Hematopoietic multipotent progenitor cell (in vitro differentiated cells): ENCODE data around the gene ZPBP2. TPM values are rescaled to one million over a fixed set of nuclear protein-coding genes. Genes with fewer than 3 reads are reported as not detected.
"Not testable (repeated sequence)": the region's sequence is repeated elsewhere in the genome, so short reads cannot be mapped to it uniquely, and the experiment has no call there.

Experiments
- DNase-seq, 3 donors: peaks; one replicate each; pipeline ENCODE4 v3.0.0-alpha.2; 2011 to 2015; ENCODE audit warnings: low read depth in 2 of 3, low spot score in 2 of 3
- total RNA-seq: library from RNA; depleted of rRNA; stranded (reverse); fragments of >200 nt; gene quantifications from one replicate; pipeline ENCODE4 v1.2.3, GENCODE V29; 2012

Gene ZPBP2
- not detected for total RNA-seq

GRCh38 chr17:39867880-39868553 is at the start of gene ZPBP2:
Gene ZPBP2, plus strand, starts transcription at chr17:39868202. Its CDS starts 153 bp downstream, at chr17:39868355.
- DNase-seq = no peak

- DNase-seq = no peak
Observed at GRCh38 chr17:39818358-39819000, 49.5 kb upstream of the ZPBP2 start.

- no peak for DNase-seq
Observed at GRCh38 chr17:39820541-39820940, 47.5 kb upstream of the ZPBP2 start.

GRCh38 chr17:39820987-39821386 is 47.0 kb upstream of the ZPBP2 start:
- no peak for DNase-seq

GRCh38 chr17:39822051-39822451 is 46.0 kb upstream of the ZPBP2 start:
- DNase-seq = peak in 2 of 3 donors; percentile 14 to 41

GRCh38 chr17:39823407-39824054 is 44.5 kb upstream of the ZPBP2 start:
- no peak for DNase-seq

DNA sequence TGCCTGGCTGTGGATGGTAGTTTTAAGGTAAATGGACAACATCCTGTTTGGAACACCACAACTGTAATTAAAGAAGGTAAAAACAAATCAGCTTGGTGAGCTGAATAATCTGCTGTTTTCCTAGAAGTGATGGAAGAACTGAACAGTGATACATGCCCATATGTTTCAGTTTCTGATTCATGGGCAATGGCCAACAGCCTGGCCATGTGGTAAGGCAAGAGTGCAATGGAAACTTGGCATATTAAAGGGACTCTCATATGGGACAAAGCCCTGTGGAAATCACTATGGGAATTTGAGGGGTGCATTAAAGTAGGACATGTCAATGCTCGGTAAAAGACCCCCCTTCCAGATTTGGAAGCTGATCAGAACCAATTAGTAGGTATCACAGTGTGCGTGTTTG is 41.7 kb upstream of the ZPBP2 start:
- DNase-seq = no peak

GRCh38 chr17:39828443-39828842 is 39.6 kb upstream of the ZPBP2 start:
- no peak for DNase-seq

DNA sequence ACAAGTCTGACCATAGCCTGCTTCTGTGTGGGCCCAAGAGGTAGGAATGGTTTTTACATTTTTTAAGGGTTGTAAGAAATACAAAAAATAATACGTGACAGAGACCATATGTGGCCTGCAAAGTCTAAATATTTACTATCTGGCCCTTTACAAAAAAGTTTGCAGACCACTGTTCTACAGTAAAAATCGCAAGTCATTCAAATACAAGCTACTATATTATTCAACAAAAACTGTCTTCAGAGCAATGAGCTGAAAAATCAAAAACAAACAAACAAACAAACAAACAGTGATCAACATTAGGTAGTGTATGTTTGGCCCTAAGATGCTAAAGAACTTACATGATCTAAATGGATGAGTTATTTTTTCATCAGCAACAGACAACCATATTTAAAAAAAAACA is 36.4 kb upstream of the ZPBP2 start:
- no peak for DNase-seq

- no peak for DNase-seq
Observed at GRCh38 chr17:39834017-39834416, 34.0 kb upstream of the ZPBP2 start.

- no peak for DNase-seq
Observed at GRCh38 chr17:39835038-39835786, 32.8 kb upstream of the ZPBP2 start.

GRCh38 chr17:39836117-39836516 is 31.9 kb upstream of the ZPBP2 start:
- DNase-seq = no peak

DNA sequence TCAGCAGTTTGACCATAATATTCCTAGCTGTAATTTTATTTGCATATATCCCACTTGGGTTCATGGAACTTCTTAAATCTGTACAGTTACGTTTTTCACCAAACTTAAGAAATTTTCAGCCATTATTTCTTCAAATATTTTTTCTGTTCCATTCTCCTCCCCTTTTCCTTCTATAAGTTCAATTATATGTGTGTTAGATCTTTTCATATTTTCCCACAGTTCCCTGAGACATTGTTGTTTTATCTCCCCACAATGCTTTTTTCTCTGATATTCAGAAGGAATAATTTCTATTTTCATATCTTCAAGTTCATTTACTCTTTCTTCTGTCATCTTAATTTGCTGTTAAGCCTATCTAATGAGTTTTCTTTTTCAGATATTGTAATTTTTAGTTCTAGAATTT is 29.9 kb upstream of the ZPBP2 start:
- no peak for DNase-seq

DNA sequence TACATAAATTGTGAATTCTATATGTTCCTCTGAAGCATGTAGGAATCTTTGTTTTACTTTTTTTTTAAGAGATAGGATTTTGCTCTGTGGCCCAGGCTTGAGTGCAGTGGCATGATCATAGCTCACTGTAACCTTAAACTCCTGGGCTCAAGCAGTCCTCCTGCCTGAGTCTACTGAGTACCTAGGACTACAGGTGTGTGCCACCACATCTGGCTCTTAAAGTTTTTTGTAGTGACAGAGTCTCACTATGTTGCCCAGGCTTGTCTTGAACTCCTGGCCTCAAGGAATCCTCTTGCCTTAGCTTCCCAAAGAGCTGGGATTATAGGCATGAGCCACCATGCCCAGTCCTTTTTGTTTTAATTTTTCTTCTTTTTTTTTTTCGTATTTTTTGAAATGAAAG is 29.2 kb upstream of the ZPBP2 start:
- no peak for DNase-seq

DNA sequence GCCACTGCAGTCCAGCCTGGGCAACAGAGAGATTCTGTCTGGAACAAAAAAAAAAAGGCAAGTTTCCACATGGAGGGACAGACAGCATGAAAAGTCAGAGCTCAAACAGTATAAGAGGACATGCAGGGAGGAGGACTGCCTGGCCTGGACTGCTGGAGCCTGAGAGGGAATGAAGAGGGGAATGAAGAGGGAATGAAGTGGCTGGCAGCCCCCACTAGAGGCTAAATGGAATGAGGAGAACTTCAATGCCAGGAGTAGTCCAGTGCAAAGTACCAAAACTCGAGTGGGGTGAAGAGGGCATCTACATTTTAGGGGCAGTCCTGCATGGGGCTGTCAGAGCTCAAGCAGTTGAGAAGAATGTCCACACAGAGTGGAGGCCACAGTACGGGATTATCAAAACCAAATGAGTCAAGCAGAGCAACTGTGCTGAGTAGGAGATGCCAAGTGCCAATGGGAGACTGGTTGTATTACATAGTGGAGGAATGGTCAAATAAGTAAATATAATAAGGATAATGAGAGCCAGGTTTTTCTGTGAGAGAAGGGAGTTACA is 26.8 kb upstream of the ZPBP2 start:
- DNase-seq = no peak

DNA sequence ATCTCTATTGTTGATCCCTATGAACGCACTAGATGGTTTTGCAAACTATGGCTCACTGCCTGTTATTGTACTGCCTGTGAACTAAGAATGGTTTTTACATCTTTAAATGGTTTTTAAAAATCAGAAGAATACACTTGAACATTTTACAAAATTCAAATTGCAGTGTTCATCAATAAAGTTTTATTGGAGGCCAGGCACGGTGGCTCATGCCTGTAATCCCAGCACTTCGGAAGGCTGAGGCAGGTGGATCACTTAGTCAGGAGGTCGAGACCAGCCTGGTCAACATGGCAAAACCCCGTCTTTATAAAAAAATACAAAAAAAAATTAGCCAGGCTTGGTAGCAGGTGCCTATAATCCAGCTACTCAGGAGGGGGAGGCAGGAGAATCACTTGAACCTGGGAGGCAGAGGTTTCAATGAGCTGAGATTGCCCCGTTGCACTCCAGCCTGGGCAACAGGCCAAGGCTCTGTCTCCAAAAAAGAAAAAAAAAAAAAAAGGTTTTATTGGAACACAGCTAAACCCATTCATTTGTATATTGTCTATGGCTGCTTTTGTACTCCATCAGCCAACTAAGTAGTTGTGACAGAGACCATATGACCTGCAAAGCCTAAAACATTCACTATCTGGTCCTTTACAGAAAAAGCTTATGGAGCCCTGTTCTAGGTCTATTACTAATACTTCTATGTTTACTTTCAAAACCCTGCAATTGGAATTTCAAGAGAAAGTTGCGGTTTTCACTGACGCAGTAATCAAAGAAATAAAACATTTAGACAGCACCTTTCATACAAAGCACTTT is 22.8 kb upstream of the ZPBP2 start:
- DNase-seq = no peak

GRCh38 chr17:39846205-39846604 is 21.8 kb upstream of the ZPBP2 start:
- DNase-seq = no peak

DNA sequence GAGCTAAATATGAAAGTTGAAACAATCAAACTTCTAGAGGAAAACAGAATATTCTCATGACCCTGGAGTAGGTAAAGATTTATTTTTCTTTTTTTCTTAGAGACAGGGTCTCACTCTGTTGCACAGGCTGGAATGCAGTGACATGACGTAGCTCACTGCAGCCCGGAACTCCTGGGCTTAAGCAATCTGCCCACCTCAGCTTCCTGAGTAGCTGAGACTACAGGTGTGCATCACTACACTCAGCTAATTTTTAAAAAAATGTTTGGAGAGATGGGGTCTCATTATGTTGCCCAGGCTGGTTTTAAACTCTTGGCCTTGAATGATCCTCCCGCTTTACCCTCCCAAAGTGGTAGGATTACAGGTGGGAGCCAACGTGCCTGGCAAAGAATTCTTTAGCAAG is 19.4 kb upstream of the ZPBP2 start:
- DNase-seq = no peak

DNA sequence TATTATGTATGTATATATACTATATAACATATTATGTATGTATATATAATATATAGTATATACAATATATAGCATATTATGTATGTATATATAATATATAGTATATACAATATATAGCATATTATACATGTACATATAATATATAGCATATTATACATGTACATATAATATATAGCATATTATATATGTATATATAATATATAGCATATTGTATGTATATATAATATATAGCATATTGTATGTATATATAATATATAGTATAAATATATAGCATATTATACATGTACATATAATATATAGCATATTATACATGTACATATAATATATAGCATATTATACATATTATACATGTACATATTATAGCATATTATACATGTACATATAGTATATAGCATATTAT is 17.8 kb upstream of the ZPBP2 start:
- not testable (repeated sequence) for DNase-seq

DNA sequence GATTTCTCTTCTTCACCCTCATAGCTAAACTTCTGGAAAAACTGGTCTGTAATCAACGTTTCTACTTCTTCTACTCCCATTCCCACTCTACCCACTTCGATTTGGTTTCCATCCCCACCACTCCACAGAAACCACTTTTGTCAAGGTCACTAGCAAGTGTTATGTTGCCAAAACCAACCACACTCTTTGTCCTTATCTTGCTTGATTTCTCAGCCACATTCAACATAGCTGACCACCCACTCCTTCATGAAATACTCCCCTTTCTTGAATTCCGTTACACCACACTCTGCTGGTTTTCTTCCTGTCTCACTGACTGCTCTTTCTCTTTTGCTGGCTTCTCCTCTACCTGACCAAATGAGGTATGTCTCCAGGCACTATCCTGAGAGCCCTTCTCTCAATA is 15.8 kb upstream of the ZPBP2 start:
- DNase-seq = no peak
